Endodermal cell (in vitro differentiated cells): Measurements from ENCODE around the gene ZDHHC14. TPM values are rescaled to one million over a fixed set of nuclear protein-coding genes. Genes with fewer than 3 reads are reported as not detected.

Source experiments
- DNase-seq: peaks from one replicate; pipeline ENCODE4 v3.0.0-alpha.2; 2017
- H3K27ac ChIP-seq: 2 replicates; pipeline ENCODE4 v1.5.1; 2013; ENCODE audit warnings: mild to moderate bottlenecking, low read depth, low read length, moderate library complexity
- H3K27me3 ChIP-seq: 2 replicates; pipeline ENCODE4 v1.6.1; 2013; ENCODE audit warnings: mild to moderate bottlenecking, low read length, moderate library complexity; ENCODE audit not compliant: insufficient read depth, control insufficient read depth, poor library complexity, severe bottlenecking
- H3K36me3 ChIP-seq: 2 replicates; pipeline ENCODE4 v1.7.0; 2013; ENCODE audit warnings: mild to moderate bottlenecking, low read length, moderate library complexity; ENCODE audit not compliant: control insufficient read depth, insufficient read depth
- H3K4me1 ChIP-seq: one replicate; pipeline ENCODE4 v1.7.0; 2013; ENCODE audit warnings: low read length; ENCODE audit not compliant: control insufficient read depth, insufficient read depth
- H3K4me3 ChIP-seq: 2 replicates; pipeline ENCODE4 v1.5.1; 2013; ENCODE audit warnings: mild to moderate bottlenecking, low read length, moderate library complexity
- H3K9ac ChIP-seq: 2 replicates; pipeline ENCODE4 v1.6.1; 2013; ENCODE audit warnings: mild to moderate bottlenecking, low read length, moderate library complexity; ENCODE audit not compliant: poor library complexity, severe bottlenecking; ENCODE audit errors: extremely low read depth
- H3K9me3 ChIP-seq: 2 replicates; pipeline ENCODE4 v1.6.1; 2013; ENCODE audit warnings: mild to moderate bottlenecking, low read length, moderate library complexity; ENCODE audit not compliant: control insufficient read depth
- H3K27ac Mint-ChIP-seq: 2 replicates; pipeline ENCODE4 v1.8.0; 2020; ENCODE audit warnings: mixed read lengths
- H3K27me3 Mint-ChIP-seq: 2 replicates; pipeline ENCODE4 v1.8.0; 2021; ENCODE audit warnings: mild to moderate bottlenecking, mixed read lengths; ENCODE audit not compliant: insufficient read depth
- H3K36me3 Mint-ChIP-seq: 2 replicates; pipeline ENCODE4 v1.8.0; 2020; ENCODE audit warnings: low read depth, mixed read lengths
- H3K4me1 Mint-ChIP-seq: 2 replicates; pipeline ENCODE4 v1.8.0; 2020; ENCODE audit warnings: mixed read lengths
- H3K4me3 Mint-ChIP-seq: 2 replicates; pipeline ENCODE4 v1.8.0; 2020; ENCODE audit warnings: mild to moderate bottlenecking, moderate library complexity, mixed read lengths
- H3K9me3 Mint-ChIP-seq: 2 replicates; pipeline ENCODE4 v1.8.0; 2020; ENCODE audit warnings: mild to moderate bottlenecking, mixed read lengths
- CTCF ChIP-seq: fragments of 200-600 bp; sonication (generic); conservative IDR thresholded peaks from 2 replicates; pipeline ENCODE4 v1.5.0; 2021; ENCODE audit warnings: antibody characterized with exemption, mild to moderate bottlenecking
- WGBS, 2 experiments: methylation state at CpG; one replicate each; pipeline versions ENCODE4 v1.1.5 to v1.1.7; 2013; ENCODE audit warnings: missing lambda C conversion rate in 2 of 2, mixed read lengths in 1 of 2; ENCODE audit not compliant: insufficient coverage in 1 of 2, insufficient read length in 1 of 2; 5-methylcytosine and 5-hydroxymethylcytosine counted together
- total RNA-seq, 2 donors: library from RNA; stranded (reverse); fragmentation: NEBNext Ultra II Directional in 1 of 2; extraction: Animal tissue kit (Norgen Biotek cat#: 25700) in 1 of 2; gene quantifications; 2 replicates in 1 of 2; 3 replicates in 1 of 2; pipeline ENCODE4 v1.2.1, GENCODE V29; 2021

Gene ZDHHC14
- total RNA-seq, 2 donors from 2014 or later, result 2.3 to 4.5 TPM

- Histone ChIP-seq H3K27me3 (no peaks in the 10 kb centered on the region), H3K4me1 (no peaks in the 10 kb centered on the region), H3K36me3 (no peaks in the 10 kb centered on the region), H3K9me3 (peaks cover 4% of the 10 kb centered on the region), H3K9ac (no peak overlapping the region), H3K27ac (no peak overlapping the region), H3K4me3 (no peak overlapping the region)
- H3K36me3 Mint-ChIP-seq, result no peaks in the 10 kb centered on the region
- H3K27me3 Mint-ChIP-seq, result no peaks in the 10 kb centered on the region
- 80 to 90% methylated on average over 1 to 2 of the region's 3 CpGs for WGBS, 2 experiments
- H3K4me3 Mint-ChIP-seq, result no peak overlapping the region
- no peaks in the 10 kb centered on the region for H3K9me3 Mint-ChIP-seq
- no peak overlapping the region for H3K27ac Mint-ChIP-seq
- DNase-seq, result no peak
- TF ChIP-seq CTCF, result no peak
- no peaks in the 10 kb centered on the region for H3K4me1 Mint-ChIP-seq
These were observed 188.6 kb downstream of the ZDHHC14 start for GRCh38 chr6:157569543-157569942.

- no peaks in the 10 kb centered on the region for H3K36me3 Mint-ChIP-seq
- Histone ChIP-seq H3K27me3 (no peaks in the 10 kb centered on the region), H3K27ac (no peak overlapping the region), H3K9me3 (peaks cover 4% of the 10 kb centered on the region), H3K36me3 (no peaks in the 10 kb centered on the region), H3K9ac (no peak overlapping the region), H3K4me1 (no peaks in the 10 kb centered on the region), H3K4me3 (no peak overlapping the region)
- H3K4me3 Mint-ChIP-seq, result no peak overlapping the region
- no peak for TF ChIP-seq CTCF
- 91 to 97% methylated on average over 4 of the region's 4 CpGs for WGBS, 2 experiments
- H3K4me1 Mint-ChIP-seq, result no peaks in the 10 kb centered on the region
- no peak for DNase-seq
- H3K27me3 Mint-ChIP-seq, result no peaks in the 10 kb centered on the region
- no peak overlapping the region for H3K27ac Mint-ChIP-seq
- H3K9me3 Mint-ChIP-seq, result no peaks in the 10 kb centered on the region
These were observed 189.1 kb downstream of the ZDHHC14 start for GRCh38 chr6:157570104-157570503.

GRCh38 chr6:157570752-157571151, 189.8 kb downstream of the ZDHHC14 start:
- H3K27ac ChIP-seq, result no peak overlapping the region
- Mint-ChIP-seq H3K36me3 (no peaks in the 10 kb centered on the region), H3K4me3 (no peak overlapping the region), H3K4me1 (no peaks in the 10 kb centered on the region), H3K27me3 (no peaks in the 10 kb centered on the region), H3K9me3 (no peaks in the 10 kb centered on the region), H3K27ac (no peak overlapping the region)
- H3K4me1 ChIP-seq, result no peaks in the 10 kb centered on the region
- H3K36me3 ChIP-seq, result no peaks in the 10 kb centered on the region
- no peak for TF ChIP-seq CTCF
- DNase-seq, result no peak
- H3K9ac ChIP-seq, result no peak overlapping the region
- peaks cover 4% of the 10 kb centered on the region for H3K9me3 ChIP-seq
- no peaks in the 10 kb centered on the region for H3K27me3 ChIP-seq
- no peak overlapping the region for H3K4me3 ChIP-seq
